GM04504 (cell line): ENCODE measurements around the gene DISP2.

ENCODE experiments used
- DNase-seq: peaks from one replicate; pipeline ENCODE4 v3.0.0-alpha.2; 2012; ENCODE audit warnings: low read depth

Gene DISP2

GRCh38 chr15:40357723-40358470 lies at the start of gene DISP2:
Gene DISP2, plus strand, starts transcription at chr15:40358219. Its CDS starts 103 bp downstream, at chr15:40358322.
- no peak for DNase-seq

GRCh38 chr15:40309344-40309862 lies 48.6 kb upstream of the DISP2 start:
- DNase-seq = no peak

- no peak for DNase-seq
Measured at GRCh38 chr15:40310001-40310959, 47.7 kb upstream of the DISP2 start.

GRCh38 chr15:40310993-40311392 lies 47.0 kb upstream of the DISP2 start:
- no peak for DNase-seq

- DNase-seq = no peak
Measured at GRCh38 chr15:40312370-40313158, 45.5 kb upstream of the DISP2 start.

GRCh38 chr15:40313531-40314398 lies 44.3 kb upstream of the DISP2 start:
- no peak for DNase-seq

GRCh38 chr15:40314723-40315276 lies 43.2 kb upstream of the DISP2 start:
- no peak for DNase-seq

GRCh38 chr15:40316931-40317330 lies 41.1 kb upstream of the DISP2 start:
- no peak for DNase-seq

GRCh38 chr15:40317580-40317979 lies 40.4 kb upstream of the DISP2 start:
- no peak for DNase-seq

- no peak for DNase-seq
Measured at GRCh38 chr15:40320409-40320808, 37.6 kb upstream of the DISP2 start.

GRCh38 chr15:40320931-40321371 lies 37.1 kb upstream of the DISP2 start:
- DNase-seq = no peak

- DNase-seq = no peak
Measured at GRCh38 chr15:40322531-40323238, 35.3 kb upstream of the DISP2 start.

GRCh38 chr15:40323239-40323952 lies 34.6 kb upstream of the DISP2 start, which contains the start of gene INAFM2:
Gene INAFM2, plus strand, starts transcription at chr15:40323692. Its CDS starts 364 bp downstream, at chr15:40324056.
- peak; percentile 77 for DNase-seq

GRCh38 chr15:40323953-40324937 lies 33.8 kb upstream of the DISP2 start:
- no peak for DNase-seq

- DNase-seq = no peak
Measured at GRCh38 chr15:40325188-40325587, 32.8 kb upstream of the DISP2 start.

- no peak for DNase-seq
Measured at GRCh38 chr15:40325700-40326099, 32.3 kb upstream of the DISP2 start.

- DNase-seq = no peak
Measured at GRCh38 chr15:40327457-40327856, 30.6 kb upstream of the DISP2 start.

- DNase-seq = no peak
Measured at GRCh38 chr15:40328176-40328575, 29.8 kb upstream of the DISP2 start.
